NT2/D1 (cell line): ENCODE measurements around the gene HES6.

Experiments
- SUZ12 ChIP-seq: IDR thresholded peaks from 2 replicates; pipeline ENCODE4 v1.6.1; 2011; ENCODE audit not compliant: insufficient read length, insufficient read depth; ENCODE audit errors: extremely low read depth
- YY1 ChIP-seq: IDR thresholded peaks from 2 replicates; pipeline ENCODE4 v1.6.1; 2011; ENCODE audit not compliant: insufficient read length, insufficient read depth

GRCh38 chr2:238190445-238190844 is 49.4 kb downstream of the HES6 start:
- TF ChIP-seq YY1 (no peak), SUZ12 (no peak)
